Testis (tissue), 2 donors: ENCODE measurements around the gene PTPRD.

ENCODE experiments used
- CTCF ChIP-seq, 3 experiments: fragments of 450-650 bp in 2 of 3; fragments of 200-600 bp in 1 of 3; sonication (generic) in 1 of 3; IDR thresholded peaks; one replicate each; pipeline ENCODE4 v1.5.1; 2016 to 2019; ENCODE audit warnings: antibody characterized with exemption in 3 of 3, mild to moderate bottlenecking in 2 of 3, moderate library complexity in 1 of 3
- POLR2A ChIP-seq: fragments of 450-650 bp; IDR thresholded peaks from one replicate; pipeline ENCODE4 v1.6.1; 2017; ENCODE audit warnings: antibody characterized with exemption, mild to moderate bottlenecking, moderate library complexity

- TF ChIP-seq CTCF (IDR thresholded peaks at IDR 0.05) (no peak), POLR2A (no peak)
These were observed 560.6 kb downstream of the PTPRD start for GRCh38 chr9:10052181-10052580.
